DOHH2 (cell line): ENCODE measurements around the gene CRIM1.

Source experiments
- H3F3A ChIP-seq: fragments of 200-600 bp; sonication (generic), shearing (Covaris generic); 2 replicates; pipeline ENCODE4 v1.6.0; 2016; ENCODE audit warnings: antibody characterized with exemption, mild to moderate bottlenecking; ENCODE audit not compliant: control insufficient read depth, insufficient read depth
- H3K27ac ChIP-seq: fragments of 200-600 bp; sonication (generic); 2 replicates; pipeline ENCODE4 v1.5.1; 2014; ENCODE audit warnings: low read depth, mild to moderate bottlenecking, low read length, moderate library complexity
- H3K27me3 ChIP-seq: fragments of 200-600 bp; sonication (generic); 2 replicates; pipeline ENCODE4 v1.6.1; 2014; ENCODE audit warnings: mild to moderate bottlenecking, low read length, mixed read lengths; ENCODE audit not compliant: control insufficient read depth
- H3K36me3 ChIP-seq: fragments of 200-600 bp; sonication (generic); 2 replicates; pipeline ENCODE4 v1.6.1; 2014; ENCODE audit warnings: mild to moderate bottlenecking, low read length, moderate library complexity, mixed read lengths; ENCODE audit not compliant: control insufficient read depth
- H3K4me1 ChIP-seq: fragments of 200-600 bp; sonication (generic); 2 replicates; pipeline ENCODE4 v1.6.1; 2014; ENCODE audit warnings: mild to moderate bottlenecking, low read length, mixed read lengths; ENCODE audit not compliant: control insufficient read depth
- H3K4me2 ChIP-seq: fragments of 200-600 bp; sonication (generic); 2 replicates; pipeline ENCODE4 v1.6.0; 2014; ENCODE audit warnings: mild to moderate bottlenecking, low read length, moderate library complexity
- H3K4me3 ChIP-seq: fragments of 200-600 bp; sonication (generic); 2 replicates; pipeline ENCODE4 v1.5.1; 2014; ENCODE audit warnings: mild to moderate bottlenecking, low read length, mixed read lengths
- H3K79me2 ChIP-seq: fragments of 200-600 bp; sonication (generic); 2 replicates; pipeline ENCODE4 v1.6.1; 2014; ENCODE audit warnings: mild to moderate bottlenecking, low read length, mixed read lengths; ENCODE audit not compliant: control insufficient read depth
- H3K9me2 ChIP-seq: fragments of 200-600 bp; sonication (generic); replicated peaks from 2 replicates; pipeline ENCODE4 v1.6.1; 2014; ENCODE audit warnings: mild to moderate bottlenecking, low read length, mixed read lengths; ENCODE audit not compliant: control insufficient read depth
- H3K9me3 ChIP-seq: fragments of 200-600 bp; sonication (generic); 2 replicates; pipeline ENCODE4 v1.6.1; 2014; ENCODE audit warnings: antibody characterized with exemption, low read length, mixed read lengths; ENCODE audit not compliant: control insufficient read depth, insufficient read depth
- H4K20me1 ChIP-seq: fragments of 200-600 bp; sonication (generic); 2 replicates; pipeline ENCODE4 v1.6.0; 2014; ENCODE audit warnings: low read depth, mild to moderate bottlenecking, antibody characterized with exemption, low read length, moderate library complexity; ENCODE audit not compliant: control insufficient read depth, insufficient read depth
- CTCF ChIP-seq: fragments of 200-600 bp; sonication (generic); IDR thresholded peaks from one replicate; pipeline ENCODE4 v1.5.1; 2014; ENCODE audit warnings: antibody characterized with exemption, mild to moderate bottlenecking, low read depth, low read length; ENCODE audit not compliant: poor library complexity, severe bottlenecking
- EZH2phosphoT487 ChIP-seq: fragments of 200-600 bp; sonication (generic); IDR thresholded peaks from 2 replicates; pipeline ENCODE4 v1.6.1; 2017; ENCODE audit warnings: borderline replicate concordance, mild to moderate bottlenecking, antibody characterized with exemption, low read length, moderate library complexity, mixed read lengths

CRIM1 gene

DNA sequence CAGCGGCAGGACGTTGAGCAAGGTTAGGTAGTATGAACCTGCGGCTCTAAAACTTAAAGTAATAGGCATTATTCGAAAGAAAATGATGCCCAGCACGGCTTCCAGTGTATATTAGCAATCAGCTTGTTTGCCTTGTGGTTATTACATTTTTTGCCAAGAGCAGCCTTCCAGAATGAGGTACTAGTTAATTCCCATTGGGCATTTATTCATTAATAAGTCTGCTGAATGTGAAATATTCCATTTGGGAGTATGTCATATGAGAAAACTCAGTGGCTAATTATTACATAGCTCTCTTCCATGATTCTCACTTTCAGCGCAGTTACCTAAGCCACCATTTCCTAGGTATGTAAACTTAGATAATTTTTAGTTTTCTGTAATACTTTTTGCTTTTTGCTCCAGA is 12.9 kb downstream of the CRIM1 start:
- Histone ChIP-seq H3K9me3 (no peaks in the 10 kb centered on the region), H4K20me1 (peaks cover 23% of the 10 kb centered on the region; the same call in 1 of the 2 replicates), H3K36me3 (peaks cover 12% of the 10 kb centered on the region; the same call in 1 of the 2 replicates), H3K27ac (no peak overlapping the region), H3K9me2 (no peaks in the 10 kb centered on the region), H3K4me3 (no peak overlapping the region), H3K27me3 (no peaks in the 10 kb centered on the region), H3K79me2 (peaks cover 99% of the 10 kb centered on the region), H3K4me2 (no peak overlapping the region), H3F3A (no peaks in the 10 kb centered on the region), H3K4me1 (peaks cover 15% of the 10 kb centered on the region)
- TF ChIP-seq EZH2phosphoT487 (no peak), CTCF (no peak)

DNA sequence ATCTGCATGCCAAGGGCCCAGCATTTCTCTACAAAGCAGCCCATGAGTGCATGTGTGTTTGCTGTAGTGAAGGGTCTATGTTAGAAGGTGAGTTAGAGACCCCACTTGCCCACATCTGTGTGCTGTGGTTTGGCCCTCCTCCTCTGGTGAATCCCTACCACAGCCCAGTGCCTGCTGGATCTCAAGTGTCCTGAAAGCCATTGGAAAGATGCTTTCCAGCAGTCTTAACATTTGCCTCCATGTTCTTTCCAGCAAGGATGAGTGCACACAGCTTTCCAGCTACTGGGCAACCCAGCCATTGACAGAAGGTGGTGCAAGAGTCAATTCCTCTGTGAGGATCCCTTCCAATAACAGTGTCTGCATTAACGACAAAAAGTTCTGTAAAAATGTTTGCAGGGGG is 13.6 kb downstream of the CRIM1 start:
- Histone ChIP-seq H3K4me1 (peaks cover 10% of the 10 kb centered on the region), H3K4me2 (no peak overlapping the region), H3K79me2 (peaks cover 99% of the 10 kb centered on the region)

DNA sequence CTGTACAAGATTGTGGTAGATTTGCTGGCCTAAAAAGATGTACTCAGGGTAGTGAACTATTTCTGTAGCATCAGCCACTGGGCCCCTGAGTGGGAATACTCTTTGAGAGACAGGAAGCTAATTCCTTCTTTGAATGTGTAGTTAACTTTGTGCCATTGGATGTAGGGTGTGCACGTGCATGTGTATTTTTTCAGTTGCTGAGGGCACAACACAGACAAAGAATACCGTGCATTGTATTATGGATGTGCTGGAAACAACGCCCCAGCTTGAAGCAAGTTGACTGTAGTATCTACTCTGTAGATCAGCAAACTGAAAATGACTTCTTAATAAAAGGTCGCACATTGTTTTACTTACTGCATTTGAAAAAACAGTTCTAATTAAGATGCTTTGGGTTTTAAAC is 14.1 kb downstream of the CRIM1 start:
- Histone ChIP-seq H3K9me2 (no peaks in the 10 kb centered on the region), H3K4me1 (peaks cover 8% of the 10 kb centered on the region; the same call in 1 of the 2 replicates), H3K4me3 (no peak overlapping the region), H3K27me3 (no peaks in the 10 kb centered on the region), H3K79me2 (peaks cover 100% of the 10 kb centered on the region), H3F3A (no peaks in the 10 kb centered on the region), H3K4me2 (no peak overlapping the region), H3K9me3 (no peaks in the 10 kb centered on the region), H4K20me1 (peaks cover 27% of the 10 kb centered on the region), H3K27ac (no peak overlapping the region), H3K36me3 (peaks cover 12% of the 10 kb centered on the region; the same call in 1 of the 2 replicates)
- TF ChIP-seq CTCF (no peak), EZH2phosphoT487 (no peak)

More for the DNA sequence above, 13.6 kb downstream of the CRIM1 start:
- H3K9me3 ChIP-seq = no peaks in the 10 kb centered on the region
- TF ChIP-seq CTCF (no peak), EZH2phosphoT487 (no peak)
- H3K27me3 ChIP-seq = no peaks in the 10 kb centered on the region
- H3K36me3 ChIP-seq = peaks cover 12% of the 10 kb centered on the region; the same call in 1 of the 2 replicates
- H3F3A ChIP-seq = no peaks in the 10 kb centered on the region
- no peaks in the 10 kb centered on the region for H3K9me2 ChIP-seq
- H3K27ac ChIP-seq = no peak overlapping the region
- H3K4me3 ChIP-seq = no peak overlapping the region
- peaks cover 24% of the 10 kb centered on the region; the same call in 1 of the 2 replicates for H4K20me1 ChIP-seq

DNA sequence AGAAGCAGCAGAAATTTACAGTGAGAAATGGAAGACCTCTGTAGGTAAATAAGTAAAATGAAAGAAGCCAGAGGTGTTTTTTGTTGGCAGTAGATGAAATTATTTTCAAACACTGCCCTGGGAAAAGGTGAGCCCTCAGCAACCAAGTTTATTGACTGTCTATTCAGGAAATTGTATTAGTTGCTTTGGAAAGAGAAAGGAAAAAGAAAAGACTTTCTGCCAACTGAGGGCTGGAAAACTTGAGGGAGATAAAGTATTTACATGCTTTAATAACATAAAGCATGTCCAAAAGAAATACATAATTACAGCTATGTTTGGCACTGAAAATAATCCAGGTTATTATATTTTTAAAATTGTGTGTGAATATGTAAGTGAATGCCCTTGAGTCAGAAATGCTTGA is 14.7 kb downstream of the CRIM1 start:
- no peak overlapping the region for H3K4me3 ChIP-seq
- no peak overlapping the region for H3K27ac ChIP-seq
- H3K9me3 ChIP-seq = no peaks in the 10 kb centered on the region
- peaks cover 12% of the 10 kb centered on the region; the same call in 1 of the 2 replicates for H3K36me3 ChIP-seq
- no peaks in the 10 kb centered on the region for H3F3A ChIP-seq
- peaks cover 8% of the 10 kb centered on the region; the same call in 1 of the 2 replicates for H3K4me1 ChIP-seq
- no peaks in the 10 kb centered on the region for H3K9me2 ChIP-seq
- TF ChIP-seq CTCF = no peak
- TF ChIP-seq EZH2phosphoT487 = no peak
- H3K79me2 ChIP-seq = peaks cover 100% of the 10 kb centered on the region
- H4K20me1 ChIP-seq = peaks cover 28% of the 10 kb centered on the region
- no peaks in the 10 kb centered on the region for H3K27me3 ChIP-seq
- no peak overlapping the region for H3K4me2 ChIP-seq
